Esophagus (tissue), 2 donors: ENCODE results near the gene ZNF771. TPM values are rescaled to one million over a fixed set of nuclear protein-coding genes. Genes with fewer than 3 reads are reported as not detected.
A peak's percentile ranks its signal among the peaks of the same experiment; 100 is the strongest.
"Not testable (repeated sequence)": the region's sequence is repeated elsewhere in the genome, so short reads cannot be mapped to it uniquely, and the experiment has no call there.

Experiments used
- H3K27ac ChIP-seq, 2 donors: one replicate each; pipeline ENCODE4 v1.5.1; 2013; ENCODE audit warnings: low read depth in 2 of 2, mild to moderate bottlenecking in 2 of 2, inconsistent platforms in 1 of 2, low read length in 1 of 2, moderate library complexity in 1 of 2
- H3K27me3 ChIP-seq, 2 donors: one replicate each; pipeline ENCODE4 v1.6.1; 2013; ENCODE audit warnings: low read length in 2 of 2, control low read depth in 1 of 2, mild to moderate bottlenecking in 1 of 2; ENCODE audit not compliant: insufficient read depth in 2 of 2, control insufficient read depth in 1 of 2
- H3K36me3 ChIP-seq, 2 donors: one replicate each; pipeline ENCODE4 v1.6.1; 2013; ENCODE audit warnings: low read length in 1 of 2; ENCODE audit not compliant: control insufficient read depth in 2 of 2, insufficient read depth in 2 of 2
- H3K4me1 ChIP-seq, 2 donors: one replicate each; pipeline ENCODE4 v1.6.1; 2013; ENCODE audit warnings: low read length in 1 of 2; ENCODE audit not compliant: control insufficient read depth in 2 of 2, insufficient read depth in 2 of 2
- H3K4me3 ChIP-seq, 2 donors: one replicate each; pipeline ENCODE4 v1.5.1; 2013; ENCODE audit warnings: low read length in 2 of 2, mild to moderate bottlenecking in 2 of 2, low read depth in 1 of 2, moderate library complexity in 1 of 2
- H3K9me3 ChIP-seq, 2 donors: one replicate each; pipeline ENCODE4 v1.6.1; 2013; ENCODE audit warnings: mild to moderate bottlenecking in 2 of 2, low read depth in 1 of 2, low read length in 1 of 2, moderate library complexity in 1 of 2; ENCODE audit not compliant: control insufficient read depth in 2 of 2, insufficient read depth in 1 of 2
- WGBS, 2 donors: extraction: QIAGEN DNeasy Blood & Tissue Kit; methylation state at CpG; one replicate each; pipeline ENCODE4 v1.1.7; 2013; 5-methylcytosine and 5-hydroxymethylcytosine counted together
- polyA plus RNA-seq, 2 donors: library from polyadenylated mRNA; stranded (reverse); fragments of 200-250 nt; gene quantifications; one replicate each; pipeline ENCODE4 v1.2.3, GENCODE V29; 2013
- donor health status: healthy with polysubstance abuse.
- donor health status: Bipolar disorder and iron deficiency.

The ZNF771 gene
- polyA plus RNA-seq, 2 donors, result 2.2 to 4.7 TPM

- peak overlapping the region; percentile 61 to 93 for H3K4me3 ChIP-seq
- no peaks in the 10 kb centered on the region for H3K27me3 ChIP-seq
- H3K36me3 ChIP-seq, result no peaks in the 10 kb centered on the region
- 21 to 23% methylated on average over 11 of the region's 11 CpGs for WGBS, 2 donors
- H3K27ac ChIP-seq, result peak overlapping the region; percentile 93 to 97
- peaks cover 0 to 12% of the 10 kb centered on the region in 2 donors for H3K4me1 ChIP-seq
- no peaks in the 10 kb centered on the region for H3K9me3 ChIP-seq
Measured at GRCh38 chr16:30445149-30445407, 37.7 kb downstream of the ZNF771 start.

GRCh38 chr16:30445408-30446202 is 38.2 kb downstream of the ZNF771 start, which contains the start of gene SEPHS2:
TSS of gene SEPHS2 (minus strand) at chr16:30445874. CDS start at chr16:30445727, 147 bp downstream.
- Histone ChIP-seq H3K36me3 (no peaks in the 10 kb centered on the region), H3K27me3 (no peaks in the 10 kb centered on the region), H3K9me3 (no peaks in the 10 kb centered on the region), H3K27ac (peak within 1 kb of the TSS; percentile 93 to 97), H3K4me3 (peak within 1 kb of the TSS; percentile 61 to 93), H3K4me1 (peaks cover 0 to 12% of the 10 kb centered on the region in 2 donors)
- WGBS, 2 donors, result 0 to 1% methylated on average over 49 to 59 of the region's 59 CpGs

GRCh38 chr16:30446203-30446595 is 38.8 kb downstream of the ZNF771 start:
- Histone ChIP-seq H3K27me3 (no peaks in the 10 kb centered on the region), H3K4me1 (peaks cover 0 to 12% of the 10 kb centered on the region in 2 donors), H3K4me3 (peak overlapping the region; percentile 10 to 93), H3K9me3 (no peaks in the 10 kb centered on the region), H3K36me3 (no peaks in the 10 kb centered on the region), H3K27ac (peak overlapping the region in 1 of 2 donors; percentile 93)
- WGBS, 2 donors, result 78 to 82% methylated on average over 10 of the region's 10 CpGs

GRCh38 chr16:30447512-30448226 is 40.3 kb downstream of the ZNF771 start:
- Histone ChIP-seq H3K27me3 (no peaks in the 10 kb centered on the region), H3K27ac (no peak overlapping the region), H3K9me3 (no peaks in the 10 kb centered on the region), H3K36me3 (no peaks in the 10 kb centered on the region), H3K4me3 (no peak overlapping the region), H3K4me1 (peaks cover 0 to 12% of the 10 kb centered on the region in 2 donors)
- WGBS, 2 donors, result 73 to 86% methylated on average over 12 of the region's 12 CpGs

GRCh38 chr16:30449116-30449435 is 41.7 kb downstream of the ZNF771 start:
- Histone ChIP-seq H3K27me3 (no peaks in the 10 kb centered on the region), H3K4me3 (no peak overlapping the region), H3K27ac (no peak overlapping the region), H3K36me3 (no peaks in the 10 kb centered on the region), H3K9me3 (no peaks in the 10 kb centered on the region), H3K4me1 (peaks cover 0 to 12% of the 10 kb centered on the region in 2 donors)
- 88 to 96% methylated on average over 3 of the region's 3 CpGs for WGBS, 2 donors

- not testable (repeated sequence) for H3K4me3 ChIP-seq, H3K4me1 ChIP-seq, H3K27ac ChIP-seq, H3K36me3 ChIP-seq, H3K9me3 ChIP-seq, H3K27me3 ChIP-seq
- WGBS, 2 donors, result 72 to 80% methylated on average over 20 of the region's 20 CpGs
Measured at GRCh38 chr16:30452709-30453580, 45.5 kb downstream of the ZNF771 start.

GRCh38 chr16:30456302-30456701 is 48.9 kb downstream of the ZNF771 start:
- Histone ChIP-seq H3K36me3 (no peaks in the 10 kb centered on the region), H3K27me3 (no peaks in the 10 kb centered on the region), H3K4me3 (no peak overlapping the region), H3K4me1 (no peaks in the 10 kb centered on the region), H3K9me3 (no peaks in the 10 kb centered on the region), H3K27ac (no peak overlapping the region)
- 84% methylated on average over 1 of the region's 1 CpG for WGBS, 2 donors

GRCh38 chr16:30457256-30457655 is 49.9 kb downstream of the ZNF771 start:
- Histone ChIP-seq H3K4me3 (no peak overlapping the region), H3K27me3 (no peaks in the 10 kb centered on the region), H3K36me3 (no peaks in the 10 kb centered on the region), H3K4me1 (no peaks in the 10 kb centered on the region), H3K9me3 (no peaks in the 10 kb centered on the region), H3K27ac (no peak overlapping the region)
- WGBS, 2 donors, result 86 to 94% methylated on average over 1 of the region's 1 CpG

- Histone ChIP-seq H3K9me3 (no peaks in the 10 kb centered on the region), H3K4me3 (no peak overlapping the region), H3K36me3 (no peaks in the 10 kb centered on the region), H3K27ac (no peak overlapping the region), H3K27me3 (no peaks in the 10 kb centered on the region), H3K4me1 (no peaks in the 10 kb centered on the region)
- 89 to 91% methylated on average over 16 of the region's 16 CpGs for WGBS, 2 donors
Measured at GRCh38 chr16:30457743-30458560, 50.5 kb downstream of the ZNF771 start.
